Neural cell (in vitro differentiated cells): ENCODE measurements around the gene PUSL1. TPM values are rescaled to one million over a fixed set of nuclear protein-coding genes. Genes with fewer than 3 reads are reported as not detected.

ENCODE experiments used
- H2AFZ ChIP-seq: fragments of 200-600, 300-800 bp; sonication (generic), shearing (Covaris generic); 2 replicates; pipeline ENCODE4 v1.6.0; 2014; ENCODE audit warnings: low read depth, mild to moderate bottlenecking, antibody characterized with exemption, low read length, moderate library complexity
- H3F3A ChIP-seq: fragments of 200-600 bp; shearing (Covaris generic); 2 replicates; pipeline ENCODE4 v1.6.1; 2016; ENCODE audit warnings: mild to moderate bottlenecking, moderate library complexity, mixed read lengths, antibody characterized with exemption, low read length; ENCODE audit not compliant: insufficient read depth, poor library complexity, severe bottlenecking
- H3K27ac ChIP-seq: fragments of 200-600, 300-800 bp; sonication (generic), shearing (Covaris generic); 2 replicates; pipeline ENCODE4 v1.5.1; 2014; ENCODE audit warnings: mild to moderate bottlenecking, low read length, moderate library complexity
- H3K27me3 ChIP-seq: fragments of 300-800, 200-600 bp; sonication (generic), shearing (Covaris generic); 2 replicates; pipeline ENCODE4 v1.6.0; 2014; ENCODE audit warnings: mild to moderate bottlenecking, low read depth, low read length, moderate library complexity; ENCODE audit not compliant: insufficient read depth
- H3K36me3 ChIP-seq: fragments of 300-800, 200-600 bp; sonication (generic), shearing (Covaris generic); 2 replicates; pipeline ENCODE4 v1.5.1; 2014; ENCODE audit warnings: mild to moderate bottlenecking, antibody characterized with exemption, low read length, moderate library complexity; ENCODE audit not compliant: insufficient read depth
- H3K4me2 ChIP-seq: fragments of 300-800, 200-600 bp; sonication (generic), shearing (Covaris generic); 2 replicates; pipeline ENCODE4 v1.6.0; 2014; ENCODE audit warnings: mild to moderate bottlenecking, low read length
- H3K4me3 ChIP-seq: fragments of 300-800, 200-600 bp; sonication (generic), shearing (Covaris generic); 2 replicates; pipeline ENCODE4 v1.5.1; 2014; ENCODE audit warnings: mild to moderate bottlenecking, low read length, moderate library complexity
- H3K79me2 ChIP-seq: fragments of 200-600 bp; shearing (Covaris generic); replicated peaks from 2 replicates; pipeline ENCODE4 v1.6.0; 2014; ENCODE audit warnings: mild to moderate bottlenecking, low read length, moderate library complexity; ENCODE audit not compliant: insufficient read depth
- H3K9ac ChIP-seq: fragments of 300-800, 200-600 bp; sonication (generic), shearing (Covaris generic); 2 replicates; pipeline ENCODE4 v1.6.1; 2016; ENCODE audit warnings: mild to moderate bottlenecking, low read length, mixed read lengths
- H3K9me2 ChIP-seq: fragments of 200-600 bp; shearing (Covaris generic); 2 replicates; pipeline ENCODE4 v1.6.1; 2016; ENCODE audit warnings: mild to moderate bottlenecking, low read length, mixed read lengths; ENCODE audit not compliant: insufficient read depth
- H3K9me3 ChIP-seq: fragments of 200-600, 300-800 bp; sonication (generic), shearing (Covaris generic); 2 replicates; pipeline ENCODE4 v1.6.1; 2016; ENCODE audit warnings: mild to moderate bottlenecking, mixed run types, low read length, moderate library complexity, mixed read lengths
- H4K20me1 ChIP-seq: fragments of 200-600 bp; shearing (Covaris generic); 2 replicates; pipeline ENCODE4 v1.6.1; 2016; ENCODE audit warnings: mild to moderate bottlenecking, mixed run types; ENCODE audit not compliant: insufficient read depth
- CTCF ChIP-seq: fragments of 450-650 bp; IDR thresholded peaks from 2 replicates; pipeline ENCODE4 v1.5.1; 2014; ENCODE audit warnings: antibody characterized with exemption, mild to moderate bottlenecking, moderate library complexity; ENCODE audit not compliant: poor library complexity, severe bottlenecking
- EP300 ChIP-seq: fragments of 450-650 bp; conservative IDR thresholded peaks from 2 replicates; pipeline ENCODE4 v1.6.1; 2014; ENCODE audit warnings: antibody characterized with exemption, mild to moderate bottlenecking, moderate library complexity; ENCODE audit not compliant: poor library complexity, severe bottlenecking
- EZH2 ChIP-seq: fragments of 200-600, 300-800 bp; shearing (Covaris generic), sonication (generic); IDR thresholded peaks from 2 replicates; pipeline ENCODE4 v1.6.1; 2014; ENCODE audit warnings: antibody characterized with exemption, low read length, borderline replicate concordance, mild to moderate bottlenecking; ENCODE audit not compliant: insufficient read depth, poor library complexity, severe bottlenecking
- MXI1 ChIP-seq: fragments of 450-650 bp; conservative IDR thresholded peaks from 2 replicates; pipeline ENCODE4 v1.6.1; 2014; ENCODE audit warnings: antibody characterized with exemption, mild to moderate bottlenecking; ENCODE audit not compliant: poor library complexity, severe bottlenecking
- POLR2AphosphoS5 ChIP-seq: IDR thresholded peaks from 2 replicates; pipeline ENCODE4 v1.6.1; 2012
- RAD21 ChIP-seq: fragments of 450-650 bp; conservative IDR thresholded peaks from 2 replicates; pipeline ENCODE4 v1.6.1; 2014; ENCODE audit warnings: antibody characterized with exemption, mild to moderate bottlenecking, moderate library complexity
- REST ChIP-seq: IDR thresholded peaks from 2 replicates; pipeline ENCODE4 v1.6.1; 2012; ENCODE audit warnings: borderline replicate concordance
- SMC3 ChIP-seq: fragments of 450-650 bp; conservative IDR thresholded peaks from 2 replicates; pipeline ENCODE4 v1.6.1; 2014; ENCODE audit warnings: antibody characterized with exemption, mild to moderate bottlenecking, moderate library complexity; ENCODE audit not compliant: poor library complexity
- TAF1 ChIP-seq: IDR thresholded peaks from 2 replicates; pipeline ENCODE4 v1.6.1; 2012; ENCODE audit warnings: low read depth
- polyA plus RNA-seq: library from polyadenylated mRNA; depleted of rRNA; stranded (reverse); fragments of >200 nt; gene quantifications from 2 replicates; pipeline ENCODE4 v1.2.3, GENCODE V29; 2014

The PUSL1 gene
- polyA plus RNA-seq, 1 donor from 2014 or later, result 25.0 TPM

GRCh38 chr1:1335283-1335682 is 26.9 kb downstream of the PUSL1 start:
- no peaks in the 10 kb centered on the region for H3K9me2 ChIP-seq
- no peak overlapping the region for H2AFZ ChIP-seq
- H3K9me3 ChIP-seq, result no peaks in the 10 kb centered on the region
- no peaks in the 10 kb centered on the region for H3K36me3 ChIP-seq
- H3K4me3 ChIP-seq, result no peak overlapping the region
- no peak overlapping the region for H3K27ac ChIP-seq
- TF ChIP-seq MXI1 (no peak), SMC3 (no peak), CTCF (no peak), EZH2 (no peak), TAF1 (no peak), RAD21 (no peak), EP300 (no peak), POLR2AphosphoS5 (no peak), REST (no peak)
- H3K27me3 ChIP-seq, result no peaks in the 10 kb centered on the region
- H3K4me2 ChIP-seq, result no peak overlapping the region
- H3K79me2 ChIP-seq, result no peaks in the 10 kb centered on the region
- no peaks in the 10 kb centered on the region for H4K20me1 ChIP-seq
- H3K9ac ChIP-seq, result no peak overlapping the region
- no peaks in the 10 kb centered on the region for H3F3A ChIP-seq

GRCh38 chr1:1335792-1336248 is 27.4 kb downstream of the PUSL1 start:
- no peak overlapping the region for H3K4me3 ChIP-seq
- no peaks in the 10 kb centered on the region for H3F3A ChIP-seq
- no peak overlapping the region for H3K27ac ChIP-seq
- H3K36me3 ChIP-seq, result no peaks in the 10 kb centered on the region
- H3K9me2 ChIP-seq, result no peaks in the 10 kb centered on the region
- TF ChIP-seq SMC3, result no peak
- TF ChIP-seq CTCF, result no peak
- no peak for TF ChIP-seq EP300
- no peak for TF ChIP-seq MXI1
- no peak for TF ChIP-seq POLR2AphosphoS5
- no peak for TF ChIP-seq TAF1
- TF ChIP-seq REST, result no peak
- TF ChIP-seq EZH2, result no peak
- no peak for TF ChIP-seq RAD21
- no peaks in the 10 kb centered on the region for H3K9me3 ChIP-seq
- no peak overlapping the region for H3K9ac ChIP-seq
- no peaks in the 10 kb centered on the region for H3K79me2 ChIP-seq
- H2AFZ ChIP-seq, result no peak overlapping the region
- H4K20me1 ChIP-seq, result no peaks in the 10 kb centered on the region
- H3K4me2 ChIP-seq, result no peak overlapping the region
- no peaks in the 10 kb centered on the region for H3K27me3 ChIP-seq
